HK-2 (cell line): Measurements from ENCODE around the gene NUSAP1.
"Not testable (repeated sequence)": the region's sequence is repeated elsewhere in the genome, so short reads cannot be mapped to it uniquely, and the experiment has no call there.

ENCODE experiments used
- DNase-seq: peaks from one replicate; pipeline ENCODE4 v3.0.0-alpha.2; 2018; ENCODE audit not compliant: unreplicated experiment

The NUSAP1 gene, protein sequence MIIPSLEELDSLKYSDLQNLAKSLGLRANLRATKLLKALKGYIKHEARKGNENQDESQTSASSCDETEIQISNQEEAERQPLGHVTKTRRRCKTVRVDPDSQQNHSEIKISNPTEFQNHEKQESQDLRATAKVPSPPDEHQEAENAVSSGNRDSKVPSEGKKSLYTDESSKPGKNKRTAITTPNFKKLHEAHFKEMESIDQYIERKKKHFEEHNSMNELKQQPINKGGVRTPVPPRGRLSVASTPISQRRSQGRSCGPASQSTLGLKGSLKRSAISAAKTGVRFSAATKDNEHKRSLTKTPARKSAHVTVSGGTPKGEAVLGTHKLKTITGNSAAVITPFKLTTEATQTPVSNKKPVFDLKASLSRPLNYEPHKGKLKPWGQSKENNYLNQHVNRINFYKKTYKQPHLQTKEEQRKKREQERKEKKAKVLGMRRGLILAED

DNA sequence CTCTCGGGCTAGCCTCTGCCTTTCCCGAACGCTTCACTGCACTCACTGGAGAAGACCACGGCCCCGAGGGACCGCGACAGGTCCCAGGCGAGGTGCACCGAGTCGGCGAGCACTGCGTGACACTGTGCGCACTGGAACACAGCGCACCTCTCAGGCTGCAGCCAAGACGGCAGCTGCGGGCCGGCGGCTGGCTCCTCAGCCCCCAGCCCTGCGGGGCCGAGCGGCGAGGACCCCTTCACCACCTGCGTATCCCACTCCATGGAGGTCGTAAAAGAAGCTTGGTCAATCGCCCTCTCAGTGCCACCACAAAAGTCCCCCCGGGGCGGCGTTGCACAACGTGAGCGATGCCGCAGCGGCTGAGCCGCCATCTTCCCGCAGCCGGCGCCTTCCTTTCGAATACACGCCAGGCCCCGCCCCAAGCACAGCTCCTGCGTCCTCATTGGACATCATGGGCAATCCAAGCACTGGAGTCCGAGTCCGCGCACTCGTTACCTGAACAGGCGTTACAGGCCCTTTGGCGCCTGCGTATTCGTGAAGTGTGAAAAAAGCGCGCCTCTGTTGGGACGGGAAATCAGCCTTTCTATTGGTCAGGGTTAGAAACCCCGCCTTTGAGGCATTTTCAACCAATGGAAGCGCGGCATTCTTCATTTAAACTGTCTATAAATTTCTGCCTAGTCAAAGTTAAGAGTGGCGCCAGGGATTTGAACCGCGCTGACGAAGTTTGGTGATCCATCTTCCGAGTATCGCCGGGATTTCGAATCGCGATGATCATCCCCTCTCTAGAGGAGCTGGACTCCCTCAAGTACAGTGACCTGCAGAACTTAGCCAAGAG is at the start of gene NUSAP1, which contains the start of gene OIP5:
NUSAP1 (plus strand) TSS at position 688 of the 832 bp plus-strand sequence; CDS start at position 765, 77 bp downstream.
OIP5 (minus strand) TSS at position 398 of the 832 bp plus-strand sequence; CDS start at position 368, 30 bp downstream.
- peak; percentile 94 for DNase-seq

DNA sequence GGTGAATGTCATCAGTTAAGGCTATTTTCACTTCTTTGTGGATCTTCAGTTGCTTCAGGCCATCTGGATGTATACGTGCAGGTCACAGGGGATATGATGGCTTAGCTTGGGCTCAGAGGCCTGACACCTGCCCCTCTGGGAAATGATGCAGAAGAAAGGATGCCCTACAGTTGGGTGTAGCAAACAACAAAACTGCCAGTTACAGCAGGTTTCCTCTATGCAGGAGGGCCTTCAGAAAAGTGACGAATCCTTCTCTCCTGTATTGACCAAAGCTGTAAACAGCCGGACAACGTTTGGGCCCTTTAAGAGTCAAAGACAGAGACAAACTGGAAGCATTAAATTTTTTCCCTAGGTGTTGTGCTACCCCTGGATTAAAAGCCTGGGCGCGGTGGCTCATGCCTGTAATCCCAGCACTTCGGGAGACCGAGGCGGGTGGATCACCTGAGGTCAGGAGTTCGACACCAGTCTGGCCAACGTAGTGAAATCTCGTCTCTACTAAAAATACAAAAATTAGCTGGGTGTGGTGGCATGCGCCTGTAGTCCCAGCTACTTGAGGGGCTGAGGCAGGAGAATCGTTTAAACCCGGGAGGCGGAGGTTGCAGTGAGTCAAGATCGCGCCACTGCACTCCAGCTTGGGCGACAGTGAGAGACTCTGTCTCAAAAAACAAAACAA is 49.6 kb upstream of the NUSAP1 start:
- DNase-seq, result not testable (repeated sequence)

DNA sequence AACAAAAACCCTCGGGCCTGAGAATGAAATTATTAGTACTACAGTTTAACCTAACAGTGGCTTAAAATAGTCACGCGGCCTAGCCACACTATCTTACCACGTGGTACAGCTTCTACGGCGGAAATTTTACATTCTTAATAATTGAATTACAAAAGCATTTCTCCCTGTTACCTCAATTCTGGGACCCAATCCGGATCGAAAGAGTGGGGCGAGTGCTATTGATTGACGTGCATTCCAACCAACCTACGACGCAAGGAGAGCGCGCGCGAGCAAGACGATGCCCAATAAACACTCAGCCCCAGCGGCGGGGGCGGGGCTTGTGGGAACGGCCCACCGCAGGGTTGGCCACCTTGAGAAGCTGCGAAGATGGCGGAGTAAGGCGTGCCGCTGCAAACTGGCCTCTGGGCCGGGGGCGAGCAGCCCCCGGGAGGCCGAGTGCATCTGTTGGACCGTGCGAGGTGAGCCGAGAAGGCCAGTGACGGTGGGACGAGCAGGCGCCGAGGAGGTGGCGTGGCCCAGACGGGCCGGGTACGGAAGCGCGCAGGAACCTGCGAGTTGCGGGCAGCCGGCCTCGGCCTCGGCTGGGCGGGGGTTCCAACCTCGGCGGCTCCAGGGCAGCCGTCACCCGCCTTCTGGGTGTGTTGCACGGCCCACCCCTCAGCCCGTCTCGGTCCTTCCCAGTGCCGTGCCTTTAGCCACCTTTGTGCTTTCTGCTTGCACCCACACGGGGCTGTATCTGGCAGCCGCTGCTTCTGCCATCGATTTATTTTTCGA is 48.8 kb upstream of the NUSAP1 start:
- DNase-seq, result peak; percentile 94

DNA sequence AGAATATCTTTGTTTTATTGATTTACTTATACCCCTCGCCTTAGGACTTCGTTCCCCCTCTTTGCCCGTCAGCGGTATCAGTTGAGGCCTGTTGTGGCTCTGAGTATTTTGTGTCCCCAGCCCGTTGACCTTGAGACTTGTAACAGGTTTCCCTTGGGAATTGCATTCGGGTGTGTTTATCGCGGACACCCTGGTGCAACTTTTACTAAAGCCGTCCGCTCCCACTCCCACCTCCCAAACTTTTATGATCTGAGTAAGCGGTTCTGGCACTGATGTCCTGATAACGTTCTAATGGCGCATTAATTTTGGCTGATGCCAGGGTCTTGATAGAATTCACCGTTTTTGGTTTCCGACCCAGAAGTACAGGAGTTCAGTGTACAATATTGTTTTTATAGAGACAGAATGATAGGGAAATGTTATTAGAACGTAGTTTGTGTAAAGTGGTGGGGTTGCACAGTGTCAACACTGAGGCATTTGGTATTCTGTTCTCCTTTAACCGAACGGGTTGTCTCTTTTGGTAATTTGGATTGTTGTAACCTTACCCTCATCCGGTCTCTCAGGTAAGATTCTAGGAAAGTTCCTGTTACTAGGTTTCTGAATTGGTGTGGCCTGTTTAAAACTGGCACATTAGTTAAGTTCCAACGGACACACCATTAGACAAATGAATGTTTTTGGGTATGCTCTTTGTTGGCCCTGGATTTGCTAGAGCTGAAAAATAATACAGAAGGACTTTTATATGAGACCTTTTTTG is 48.1 kb upstream of the NUSAP1 start:
- no peak for DNase-seq

DNA sequence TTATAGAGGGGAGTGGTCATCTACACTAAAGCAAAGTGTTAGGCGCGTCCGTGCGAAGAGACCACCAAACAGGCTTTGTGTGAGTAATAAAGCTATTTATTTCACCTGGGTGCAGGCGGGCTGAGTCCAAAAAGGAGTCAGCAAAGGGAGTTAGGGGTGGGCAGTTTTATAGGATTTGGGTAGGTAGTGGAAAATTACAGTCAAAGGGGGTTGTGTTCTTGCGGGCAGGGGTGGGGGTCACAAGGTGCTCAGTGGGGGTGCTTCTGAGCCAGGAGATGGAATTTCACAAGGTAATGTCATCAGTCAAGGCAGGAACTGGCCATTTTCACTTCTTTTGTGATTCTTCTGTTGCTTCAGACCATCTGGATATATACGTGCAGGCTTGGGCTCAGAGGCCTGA is 47.4 kb upstream of the NUSAP1 start:
- no peak for DNase-seq

DNA sequence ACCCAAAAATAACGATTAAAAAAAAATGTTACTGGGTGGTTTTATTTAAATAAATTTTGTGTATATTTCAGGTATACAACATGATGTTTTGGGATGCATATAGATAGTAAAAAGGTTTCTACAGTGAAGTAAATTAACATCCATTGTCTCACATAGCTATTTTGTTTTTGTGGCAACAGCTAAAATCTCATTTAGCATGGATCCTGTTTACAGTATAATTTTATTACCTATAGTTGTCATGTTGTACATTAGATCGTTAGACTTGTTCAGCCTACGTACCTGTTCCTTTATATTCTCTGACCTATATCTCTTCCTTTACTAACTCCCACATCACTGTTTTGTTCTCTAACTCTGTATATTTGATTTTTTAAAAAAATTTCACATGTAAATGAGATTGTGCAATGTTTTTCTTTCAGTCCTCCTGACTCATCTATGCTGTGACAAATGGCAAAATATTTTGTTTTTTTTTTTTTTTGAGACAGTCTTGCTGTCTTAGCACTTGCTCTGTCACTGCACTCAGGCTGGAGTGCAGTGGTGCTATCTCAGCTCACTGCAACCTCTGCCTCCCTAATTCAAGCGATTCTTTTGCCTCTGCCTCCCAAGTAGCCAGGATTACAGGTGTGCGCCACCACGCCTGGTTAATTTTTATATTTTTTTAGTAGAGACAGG is 45.9 kb upstream of the NUSAP1 start:
- DNase-seq, result no peak

DNA sequence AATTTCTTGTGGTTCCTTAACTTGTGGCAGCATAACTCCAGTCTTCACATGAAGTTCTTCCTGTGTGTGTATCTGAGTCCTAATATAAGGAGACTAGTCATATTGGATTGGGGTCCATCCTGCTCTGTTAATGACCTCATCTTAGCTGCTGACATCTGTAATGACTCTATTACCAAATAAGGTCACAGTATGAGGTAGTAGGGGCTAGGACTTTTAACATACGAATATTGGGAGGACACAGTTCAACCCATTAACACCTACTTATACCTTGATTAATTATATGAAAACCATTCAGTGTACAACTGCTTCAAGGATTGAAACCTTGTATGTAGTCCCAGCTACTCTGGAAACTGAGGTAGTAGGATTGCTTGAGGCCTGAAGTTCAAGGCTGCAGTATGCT is 44.2 kb upstream of the NUSAP1 start:
- no peak for DNase-seq

DNA sequence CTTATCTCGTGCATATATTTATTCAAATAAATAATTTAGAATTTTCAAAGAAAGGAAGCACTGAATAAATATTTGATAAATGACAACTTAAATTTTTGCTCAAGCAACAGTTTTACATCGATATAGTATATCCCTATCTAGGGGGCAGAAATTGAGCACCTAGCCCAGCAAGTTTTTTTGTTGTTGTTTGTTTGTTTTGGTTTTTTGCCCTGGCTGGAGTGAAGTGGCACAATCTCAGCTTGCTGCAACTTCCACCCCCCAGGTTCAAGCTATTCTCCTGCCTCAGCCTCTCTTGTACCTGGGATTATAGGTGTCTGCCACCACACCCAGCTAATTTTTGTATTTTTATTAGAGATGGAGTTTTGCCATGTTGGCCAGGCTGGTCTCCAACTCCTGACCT is 42.7 kb upstream of the NUSAP1 start:
- no peak for DNase-seq

DNA sequence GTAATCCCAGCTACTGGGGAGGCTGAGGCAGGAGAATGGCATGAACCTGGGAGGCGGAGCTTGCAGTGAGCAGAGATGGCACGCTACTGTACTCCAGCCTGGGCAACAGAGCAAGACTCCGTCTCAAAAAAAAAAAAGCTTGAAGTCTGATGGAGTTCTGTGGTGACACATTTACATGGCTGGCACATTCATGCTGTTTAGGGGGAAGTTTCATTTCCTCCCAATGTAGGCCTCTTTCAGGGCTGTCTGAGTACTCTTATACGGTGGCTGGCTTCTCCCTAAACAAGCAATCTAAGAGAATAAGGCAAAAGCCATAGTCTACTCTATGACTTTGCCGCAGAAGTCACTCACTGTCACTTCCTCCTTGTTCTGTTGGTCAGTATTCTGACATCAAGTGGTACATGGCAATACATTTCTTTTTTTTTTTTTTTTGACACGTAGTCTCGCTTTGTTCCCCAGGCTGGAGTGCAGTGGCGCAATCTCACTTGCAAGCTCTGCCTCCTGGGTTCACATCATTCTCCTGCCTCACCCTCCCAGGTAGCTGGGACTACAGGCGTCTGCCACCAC is 41.5 kb upstream of the NUSAP1 start:
- DNase-seq, result no peak

DNA sequence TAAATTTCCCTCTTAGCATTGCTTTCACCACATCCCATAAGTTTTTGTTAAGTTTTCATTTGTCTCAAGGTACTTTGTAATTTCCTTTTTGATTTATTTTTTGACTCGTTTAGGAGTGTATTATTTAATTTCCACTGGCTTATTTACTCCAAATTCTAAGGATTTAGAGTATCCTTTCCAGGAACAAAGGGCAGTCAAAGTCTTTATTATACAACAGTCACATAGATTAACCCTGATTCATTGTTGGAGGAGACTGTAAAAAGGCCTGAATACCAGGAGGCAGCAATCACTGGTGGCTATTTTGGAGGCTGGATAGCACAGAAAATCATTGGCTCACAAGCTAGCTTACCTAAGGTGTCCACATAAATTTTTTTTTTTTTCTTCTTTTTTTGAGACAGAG is 40.2 kb upstream of the NUSAP1 start:
- DNase-seq, result no peak

DNA sequence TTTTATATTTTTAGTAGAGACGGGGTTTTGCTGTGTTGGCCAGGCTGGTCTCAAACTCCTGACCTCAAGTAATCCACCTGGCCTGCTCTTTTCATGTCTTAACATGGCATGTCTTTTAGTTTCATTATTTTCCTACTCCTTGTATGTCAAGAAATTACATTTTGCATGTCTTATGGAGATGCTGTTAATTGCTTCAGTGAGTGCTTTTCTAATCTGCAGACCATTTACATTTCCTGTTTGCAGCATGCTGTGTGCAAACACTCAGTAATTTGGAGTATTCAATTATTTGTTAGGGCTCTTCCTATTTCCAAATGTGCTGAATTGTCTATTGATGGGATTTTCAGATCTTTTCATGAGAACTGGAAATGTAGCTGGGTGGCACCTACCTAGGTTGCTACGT is 31.5 kb upstream of the NUSAP1 start:
- not testable (repeated sequence) for DNase-seq

DNA sequence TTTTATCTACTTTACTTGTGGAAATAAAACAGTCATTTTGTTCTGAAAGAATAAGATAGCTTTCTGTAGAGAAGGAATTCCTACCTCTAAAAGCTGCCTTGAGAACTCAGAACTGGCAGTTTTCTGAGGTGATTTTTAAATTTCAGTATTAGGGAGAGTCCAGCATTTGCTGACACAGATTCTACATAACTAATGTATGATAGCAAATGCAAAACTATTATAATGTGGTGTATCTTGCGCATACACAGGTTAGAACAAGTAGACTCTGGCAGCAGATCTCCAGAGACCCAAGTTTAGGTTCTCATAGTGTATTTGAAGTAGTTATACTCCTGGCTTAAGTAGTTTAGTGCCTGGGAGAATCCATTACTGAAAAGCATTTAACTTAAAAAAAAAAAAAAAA is 31.1 kb upstream of the NUSAP1 start:
- no peak for DNase-seq

DNA sequence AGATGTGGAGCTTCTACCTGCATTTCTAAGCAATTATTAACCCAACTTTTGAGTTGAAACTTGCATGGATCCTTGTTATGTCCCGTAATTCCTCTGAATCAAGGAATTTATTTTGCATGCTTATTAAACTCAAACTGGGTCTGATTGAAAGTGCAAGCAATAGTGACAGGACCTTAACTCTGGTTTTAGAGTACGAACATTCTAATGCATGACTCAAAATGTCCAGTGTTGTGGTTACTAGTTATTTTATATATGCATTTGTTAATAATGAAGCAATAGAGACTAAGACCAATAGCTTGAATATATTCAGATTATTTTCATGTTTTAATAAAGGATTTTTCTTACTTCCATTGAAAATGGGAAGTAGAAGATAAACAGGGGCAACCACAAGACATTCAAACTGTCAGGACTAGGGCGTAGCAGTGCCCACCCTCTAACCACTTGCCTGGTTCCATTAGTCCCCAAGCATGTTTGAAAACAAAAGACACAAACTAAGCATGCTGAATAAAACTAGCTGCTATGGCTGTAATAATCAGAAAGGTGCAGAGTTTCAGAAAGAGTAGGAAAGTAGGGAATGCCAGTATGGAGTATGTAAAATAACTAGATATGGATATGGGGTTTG is 28.4 kb upstream of the NUSAP1 start:
- DNase-seq, result no peak

DNA sequence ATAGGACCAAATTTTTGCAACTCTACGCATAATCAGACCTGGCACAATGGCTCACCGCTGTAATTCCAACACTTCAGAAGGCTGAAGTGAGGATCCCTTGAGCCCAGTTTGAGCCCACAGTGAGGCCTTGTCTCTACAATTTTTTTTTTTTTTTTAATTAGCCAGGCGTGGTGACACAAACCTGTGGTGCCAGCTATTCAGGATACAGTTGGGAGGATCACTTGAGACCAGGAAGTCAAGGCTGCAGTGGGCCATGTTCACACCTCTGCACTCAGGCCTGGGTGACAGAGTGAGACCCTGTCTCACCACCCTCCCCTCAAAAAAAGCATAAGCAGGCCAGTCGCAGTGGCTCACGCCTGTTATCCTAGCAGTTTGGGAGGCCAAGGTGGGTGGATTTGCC is 25.0 kb upstream of the NUSAP1 start:
- DNase-seq, result no peak

DNA sequence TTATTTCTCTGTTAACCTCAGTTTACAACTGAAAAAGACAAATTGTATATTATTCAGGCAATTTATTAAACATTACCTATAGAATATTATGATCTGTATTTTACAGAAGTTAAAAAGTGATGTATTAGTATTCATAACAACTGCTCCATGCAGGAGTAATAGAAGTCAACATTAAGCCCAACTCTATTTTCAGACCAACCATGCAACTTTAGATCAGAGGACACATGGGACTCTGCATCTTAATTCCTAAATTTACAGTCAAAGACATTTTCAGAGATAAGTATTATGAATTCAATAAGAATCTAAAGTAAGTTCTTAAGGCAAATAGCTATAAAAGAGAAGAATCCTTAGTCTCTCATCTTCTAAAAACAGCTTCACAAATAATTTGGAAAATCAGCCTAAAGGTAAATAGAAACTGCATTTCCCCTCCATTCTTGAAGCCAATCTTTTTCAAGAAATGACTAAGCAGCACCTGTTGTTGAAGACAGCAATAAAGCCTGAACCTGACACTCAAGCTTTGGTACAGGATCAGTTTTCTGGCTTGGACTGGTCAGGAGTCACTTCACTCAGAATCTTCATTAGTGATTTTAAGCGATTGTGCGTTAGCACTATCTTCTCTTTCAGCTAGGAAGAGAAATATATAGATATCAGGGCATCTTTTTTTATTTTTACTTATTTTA is 23.3 kb upstream of the NUSAP1 start:
- DNase-seq, result no peak

DNA sequence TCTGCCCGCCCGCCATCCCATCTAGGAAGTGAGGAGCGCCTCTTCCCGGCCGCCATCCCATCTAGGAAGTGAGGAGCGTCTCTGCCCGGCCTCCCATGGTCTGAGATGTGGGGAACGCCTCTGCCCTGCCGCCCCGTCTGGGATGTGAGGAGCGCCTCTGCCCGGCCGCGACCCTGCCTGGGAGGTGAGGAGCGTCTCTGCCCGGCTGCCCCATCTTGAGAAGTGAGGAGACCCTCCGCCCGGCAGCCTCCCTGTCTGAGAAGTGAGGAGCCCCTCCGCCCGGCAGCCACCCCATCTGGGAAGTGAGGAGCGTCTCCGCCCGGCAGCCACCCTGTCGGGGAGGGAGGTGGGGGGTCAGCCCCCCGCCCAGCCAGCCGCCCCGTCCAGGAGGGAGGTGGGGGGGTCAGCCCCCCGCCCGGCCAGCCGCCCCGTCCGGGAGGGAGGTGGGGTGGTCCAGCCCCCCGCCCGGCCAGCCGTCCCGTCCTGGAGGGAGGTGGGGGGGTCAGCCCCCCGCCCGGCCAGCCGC is 11.8 kb upstream of the NUSAP1 start:
- not testable (repeated sequence) for DNase-seq

DNA sequence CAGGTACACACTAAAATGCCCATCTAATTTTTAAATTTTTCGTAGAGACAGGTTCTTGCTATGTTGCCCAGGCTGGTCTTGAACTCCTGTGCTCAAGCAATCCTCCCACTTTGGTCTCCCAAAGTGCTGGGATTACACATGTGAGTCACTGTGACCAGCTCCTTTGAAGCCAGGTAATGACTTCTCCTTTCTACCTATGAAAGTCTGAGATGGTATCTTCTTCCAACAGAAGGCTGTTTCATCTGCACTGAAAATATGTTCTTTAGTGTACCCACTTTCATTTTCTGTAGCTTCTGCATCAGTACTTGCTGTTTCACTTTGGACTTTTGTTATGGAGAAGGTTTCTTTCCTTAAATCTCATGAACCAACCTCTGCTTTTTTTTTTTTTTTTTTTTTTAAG is 9.1 kb upstream of the NUSAP1 start:
- no peak for DNase-seq

DNA sequence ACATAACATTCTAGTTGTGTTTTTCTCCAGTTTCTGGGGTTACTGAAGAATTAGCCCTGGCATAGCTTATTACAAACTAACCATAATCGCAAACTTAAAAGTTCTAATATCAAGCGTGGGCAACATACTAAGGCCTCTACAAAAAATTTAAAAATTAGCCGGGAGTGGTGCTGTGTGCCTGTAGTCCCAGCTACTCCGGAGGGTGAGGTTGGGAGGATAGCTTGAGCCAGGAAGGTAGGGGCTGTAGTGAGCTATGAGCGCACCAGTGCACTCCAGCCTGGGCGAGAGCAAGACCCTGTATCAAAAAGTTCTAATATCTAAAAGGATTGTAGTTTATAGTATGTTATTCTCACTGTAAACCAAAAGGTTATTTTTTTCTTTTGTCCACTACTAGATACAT is 1.4 kb upstream of the NUSAP1 start:
- no peak for DNase-seq

DNA sequence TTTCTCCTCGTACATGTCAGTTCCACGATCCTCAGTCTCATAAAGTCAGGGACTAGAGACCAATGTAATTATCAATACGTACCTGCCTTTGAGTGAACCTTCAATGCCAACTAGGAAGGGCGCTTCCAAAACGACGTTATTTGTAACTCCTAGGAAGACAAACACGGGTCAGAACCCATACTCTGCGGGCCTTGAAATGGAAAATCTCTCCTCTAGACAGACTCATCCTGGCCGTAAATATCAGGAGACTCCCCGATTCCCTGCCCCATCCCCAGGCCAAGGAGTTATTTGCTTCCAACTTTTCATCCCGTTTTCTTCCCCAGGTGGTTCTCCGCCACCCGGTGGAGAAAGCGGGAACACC is 868 bp upstream of the NUSAP1 start:
- no peak for DNase-seq
